K562 (cell line): Measurements from ENCODE around the gene C1orf116. TPM values are rescaled to one million over a fixed set of nuclear protein-coding genes. Genes with fewer than 3 reads are reported as not detected.

Experiments used
- DACH1 ChIP-seq: fragments of 450-650 bp; IDR thresholded peaks from 2 replicates; pipeline ENCODE4 v1.6.1; 2018; ENCODE audit not compliant: partially characterized antibody
- GTF2B ChIP-seq: IDR thresholded peaks from 2 replicates; pipeline ENCODE4 v1.6.1; 2011; ENCODE audit not compliant: insufficient read length; ENCODE audit errors: extremely low read depth
- IFI16 ChIP-seq: fragments of 250-450 bp; sonication (Bioruptor Pico); IDR thresholded peaks from 2 replicates; pipeline ENCODE4 v2.1.2; 2022; ENCODE audit warnings: mild to moderate bottlenecking, inconsistent platforms
- KLF1 ChIP-seq: fragments of 450-650 bp; IDR thresholded peaks from 2 replicates; pipeline ENCODE4 v1.6.1; 2016; ENCODE audit warnings: missing genetic modification characterization, missing compliant biosample characterization
- MYC ChIP-seq, 2 experiments: fragments of 250-450 bp in 1 of 2; sonication (Bioruptor Pico) in 1 of 2; IDR thresholded peaks; 2 replicates each; pipeline versions ENCODE4 v1.5.1 to v1.6.1; 2012 to 2021; ENCODE audit warnings: low read depth in 2 of 2, borderline replicate concordance in 1 of 2, improper control_type of control experiment in 1 of 2, low read length in 1 of 2, mild to moderate bottlenecking in 1 of 2, moderate library complexity in 1 of 2
- NKRF ChIP-seq: fragments of 450-650 bp; IDR thresholded peaks from 2 replicates; pipeline ENCODE4 v1.6.1; 2016; ENCODE audit warnings: borderline replicate concordance
- PCBP2 ChIP-seq: fragments of 200-400 bp; formaldehyde crosslinking; IDR thresholded peaks from 2 replicates; pipeline ENCODE4 v1.6.1; 2018; ENCODE audit warnings: low read length, low read depth, mild to moderate bottlenecking, moderate library complexity; ENCODE audit not compliant: poor library complexity, severe bottlenecking
- POU5F1 ChIP-seq: fragments of 150-350 bp; IDR thresholded peaks from 2 replicates; pipeline ENCODE4 v1.6.1; 2014; ENCODE audit warnings: borderline replicate concordance, low read length, low read depth, mild to moderate bottlenecking; ENCODE audit not compliant: partially characterized antibody
- RB1 ChIP-seq: fragments of 450-650 bp; IDR thresholded peaks from 2 replicates; pipeline ENCODE4 v1.6.1; 2017; ENCODE audit warnings: low read depth, mild to moderate bottlenecking
- RHOXF2B ChIP-seq: fragments of 250-450 bp; sonication (Bioruptor Pico); conservative IDR thresholded peaks from 2 replicates; pipeline ENCODE4 v1.5.1; 2021
- SUPT5H ChIP-seq: fragments of 450-650 bp; IDR thresholded peaks from 2 replicates; pipeline ENCODE4 v1.6.1; 2016
- TAF1 ChIP-seq: IDR thresholded peaks from 2 replicates; pipeline ENCODE4 v1.6.1; 2011; ENCODE audit warnings: mild to moderate bottlenecking, low read length, moderate library complexity; ENCODE audit not compliant: insufficient read depth, control insufficient read depth, severe bottlenecking; ENCODE audit errors: extremely low read depth
- TCF3 ChIP-seq: sonication (generic); formaldehyde crosslinking; IDR thresholded peaks from 2 replicates; pipeline ENCODE4 v1.4.0; 2020; ENCODE audit warnings: mild to moderate bottlenecking, missing genetic modification reagents
- YY1 ChIP-seq, 3 experiments: IDR thresholded peaks; 2 replicates each; pipeline ENCODE4 v1.6.1; 2011; ENCODE audit warnings: low read length in 2 of 3, mild to moderate bottlenecking in 2 of 3, moderate library complexity in 2 of 3, borderline replicate concordance in 1 of 3, control low read depth in 1 of 3, low read depth in 1 of 3; ENCODE audit not compliant: insufficient read depth in 3 of 3, insufficient replicate concordance in 2 of 3, control insufficient read depth in 1 of 3, insufficient read length in 1 of 3; ENCODE audit errors: extremely low read depth in 1 of 3
- ZBTB12 ChIP-seq: fragments of 250-450 bp; sonication (Bioruptor Pico); IDR thresholded peaks from 2 replicates; pipeline ENCODE4 v1.4.0; 2020
- ZNF133 ChIP-seq: fragments of 250-450 bp; sonication (Bioruptor Pico); IDR thresholded peaks from 2 replicates; pipeline ENCODE4 v1.4.0; 2020; ENCODE audit warnings: mild to moderate bottlenecking
- ZNF395 ChIP-seq: fragments of 200-800 bp; sonication (Bioruptor generic); IDR thresholded peaks from 2 replicates; pipeline ENCODE4 v1.6.1; 2017; ENCODE audit warnings: missing genetic modification characterization, missing compliant biosample characterization
- ZNF764 ChIP-seq: fragments of 250-450 bp; sonication (Bioruptor Pico); IDR thresholded peaks from 2 replicates; pipeline ENCODE4 v1.4.0; 2020; ENCODE audit warnings: low read depth, mild to moderate bottlenecking, moderate library complexity
- ZNF778 ChIP-seq: fragments of 450-650 bp; formaldehyde crosslinking; IDR thresholded peaks from 2 replicates; pipeline ENCODE4 v1.4.0; 2020; ENCODE audit warnings: mild to moderate bottlenecking, moderate library complexity
- polyA plus RNA-seq, 8 experiments: library from polyadenylated mRNA; depleted of rRNA in 4 of 8; stranded (reverse) in 5 of 8; unstranded in 3 of 8; fragments of >200 nt; fragmentation: Nextera tagmentation in 2 of 8; fragmentation: Illumina TruSeq in 1 of 8; extraction: Ambion mirVana in 2 of 8; extraction: Trizol in 1 of 8; gene quantifications; 2 replicates each; pipeline versions ENCODE4 v1.2.1 to v1.2.3, GENCODE V29; 2011 to 2014; ENCODE audit warnings: inconsistent platforms in 1 of 8, missing spikeins in 1 of 8
- total RNA-seq, 7 experiments: library from RNA; depleted of rRNA in 6 of 7; stranded (reverse); fragments of >200 nt in 6 of 7; fragmentation: Illumina TruSeq in 2 of 7; extraction: Trizol in 2 of 7; gene quantifications; 2 replicates each; pipeline versions ENCODE4 v1.2.1 to v1.2.3, GENCODE V29; 2011 to 2021; ENCODE audit warnings: low replicate concordance in 1 of 7

Gene C1orf116
- total and polyA plus RNA-seq, 9 of the 15 experiments (the other 6 are each of a cell fraction or from before 2014, with no cell fraction given), result 0.62 to 3.0 (median 0.95) TPM

- TF ChIP-seq ZNF764 (CRISPR knock-in tag) (no peak), ZNF395 (peak; percentile 68; the same call in 1 of the 2 replicates), POU5F1 (no peak), TCF3 (CRISPR knock-in tag) (peak; percentile 97), RHOXF2B (CRISPR knock-in tag) (no peak), ZNF778 (CRISPR knock-in tag) (no peak), DACH1 (no peak), TAF1 (peak; percentile 42), MYC (IDR thresholded peaks at IDR 0.05; ENCODE audit: low read depth, low read length) (peak; percentile 47; the same call in 1 of the 2 replicates), MYC (CRISPR knock-in tag; IDR thresholded peaks at IDR 0.05; ENCODE audit: borderline replicate concordance, low read depth) (no peak), NKRF (0 out of 2 replicates have a peak, but pooled peaks have one; percentile 23), KLF1 (tag) (no peak), GTF2B (no peak), ZNF133 (CRISPR knock-in tag) (no peak), RB1 (no peak), YY1 (IDR thresholded peaks at IDR 0.05; ENCODE audit: borderline replicate concordance in 1 of 3, control insufficient read depth in 1 of 3, extremely low read depth in 1 of 3, insufficient read depth in 3 of 3, insufficient read length in 1 of 3, insufficient replicate concordance in 2 of 3, low read depth in 1 of 3, low read length in 2 of 3) (peak in 1 of 3 experiments; percentile 54), IFI16 (CRISPR knock-in tag) (no peak; the same call in 1 of the 2 replicates), PCBP2 (no peak), SUPT5H (no peak), ZBTB12 (CRISPR knock-in tag) (peak; percentile 52; the same call in 1 of the 2 replicates)
These were observed 11.3 kb downstream of the C1orf116 start (continued) for GRCh38 chr1:207021139-207021861.
